Measurements from ENCODE around the gene LTA.
A peak's percentile ranks its signal among the peaks of the same experiment; 100 is the strongest.

The LTA gene

DNA sequence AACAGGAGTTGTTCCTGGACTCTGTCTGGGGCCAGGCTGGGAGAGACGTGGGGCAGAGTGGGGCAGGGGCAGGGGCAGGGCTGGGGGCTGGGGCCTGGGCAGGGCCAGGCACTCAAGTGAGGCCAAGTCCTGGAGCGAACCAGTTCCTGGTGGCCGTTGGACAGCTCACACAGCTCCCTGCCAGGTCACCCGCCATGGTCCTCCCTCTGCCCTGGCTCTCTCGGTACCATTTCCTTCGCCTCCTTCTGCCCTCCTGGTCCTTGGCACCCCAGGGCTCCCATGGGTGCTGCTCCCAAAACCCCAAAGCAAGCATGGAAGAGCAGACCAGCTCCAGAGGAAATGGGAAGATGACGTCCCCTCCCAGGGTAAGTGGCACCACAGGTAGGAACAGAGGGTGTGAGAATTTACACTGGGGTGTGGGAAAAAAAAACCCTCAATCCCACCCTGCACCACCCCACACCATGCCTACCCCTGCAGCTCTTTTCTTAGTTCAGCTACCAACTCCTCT lies 43.2 kb upstream of the LTA start, which contains the start of gene MCCD1 (continued):
- TF ChIP-seq ZBTB20 (tag by site-specific recombination; IDR thresholded peaks at IDR 0.05): 0 out of 2 replicates have a peak, but pooled peaks have one; percentile 9
- TF ChIP-seq GLIS1 (tag by site-specific recombination; IDR thresholded peaks at IDR 0.05): no peak
- peak; percentile 76 for TF ChIP-seq GLIS2 (tag by site-specific recombination; IDR thresholded peaks at IDR 0.05)
- TF ChIP-seq, protein P1, sequence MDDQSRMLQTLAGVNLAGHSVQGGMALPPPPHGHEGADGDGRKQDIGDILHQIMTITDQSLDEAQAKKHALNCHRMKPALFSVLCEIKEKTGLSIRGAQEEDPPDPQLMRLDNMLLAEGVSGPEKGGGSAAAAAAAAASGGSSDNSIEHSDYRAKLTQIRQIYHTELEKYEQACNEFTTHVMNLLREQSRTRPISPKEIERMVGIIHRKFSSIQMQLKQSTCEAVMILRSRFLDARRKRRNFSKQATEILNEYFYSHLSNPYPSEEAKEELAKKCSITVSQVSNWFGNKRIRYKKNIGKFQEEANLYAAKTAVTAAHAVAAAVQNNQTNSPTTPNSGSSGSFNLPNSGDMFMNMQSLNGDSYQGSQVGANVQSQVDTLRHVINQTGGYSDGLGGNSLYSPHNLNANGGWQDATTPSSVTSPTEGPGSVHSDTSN (CRISPR knock-in tag; IDR thresholded peaks at IDR 0.05): no peak
- TF ChIP-seq, protein P2, sequence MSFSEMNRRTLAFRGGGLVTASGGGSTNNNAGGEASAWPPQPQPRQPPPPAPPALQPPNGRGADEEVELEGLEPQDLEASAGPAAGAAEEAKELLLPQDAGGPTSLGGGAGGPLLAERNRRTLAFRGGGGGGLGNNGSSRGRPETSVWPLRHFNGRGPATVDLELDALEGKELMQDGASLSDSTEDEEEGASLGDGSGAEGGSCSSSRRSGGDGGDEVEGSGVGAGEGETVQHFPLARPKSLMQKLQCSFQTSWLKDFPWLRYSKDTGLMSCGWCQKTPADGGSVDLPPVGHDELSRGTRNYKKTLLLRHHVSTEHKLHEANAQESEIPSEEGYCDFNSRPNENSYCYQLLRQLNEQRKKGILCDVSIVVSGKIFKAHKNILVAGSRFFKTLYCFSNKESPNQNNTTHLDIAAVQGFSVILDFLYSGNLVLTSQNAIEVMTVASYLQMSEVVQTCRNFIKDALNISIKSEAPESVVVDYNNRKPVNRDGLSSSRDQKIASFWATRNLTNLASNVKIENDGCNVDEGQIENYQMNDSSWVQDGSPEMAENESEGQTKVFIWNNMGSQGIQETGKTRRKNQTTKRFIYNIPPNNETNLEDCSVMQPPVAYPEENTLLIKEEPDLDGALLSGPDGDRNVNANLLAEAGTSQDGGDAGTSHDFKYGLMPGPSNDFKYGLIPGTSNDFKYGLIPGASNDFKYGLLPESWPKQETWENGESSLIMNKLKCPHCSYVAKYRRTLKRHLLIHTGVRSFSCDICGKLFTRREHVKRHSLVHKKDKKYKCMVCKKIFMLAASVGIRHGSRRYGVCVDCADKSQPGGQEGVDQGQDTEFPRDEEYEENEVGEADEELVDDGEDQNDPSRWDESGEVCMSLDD (tag by site-specific recombination; IDR thresholded peaks at IDR 0.05): 0 out of 2 replicates have a peak, but pooled peaks have one; percentile 40
- no peak for TF ChIP-seq ZNF843 (tag by site-specific recombination; IDR thresholded peaks at IDR 0.05)
- no peak for TF ChIP-seq ZNF202 (tag by site-specific recombination; IDR thresholded peaks at IDR 0.05; ENCODE audit: borderline replicate concordance)
- TF ChIP-seq MZF1 (tag by site-specific recombination; IDR thresholded peaks at IDR 0.05; ENCODE audit: borderline replicate concordance): no peak
- TF ChIP-seq SCRT2 (tag by site-specific recombination; IDR thresholded peaks at IDR 0.05): 0 out of 2 replicates have a peak, but pooled peaks have one; percentile 46
- TF ChIP-seq KLF8 (tag by site-specific recombination; IDR thresholded peaks at IDR 0.05): no peak
- TF ChIP-seq ZNF239 (tag by site-specific recombination; IDR thresholded peaks at IDR 0.05): no peak
- TF ChIP-seq, protein P3, sequence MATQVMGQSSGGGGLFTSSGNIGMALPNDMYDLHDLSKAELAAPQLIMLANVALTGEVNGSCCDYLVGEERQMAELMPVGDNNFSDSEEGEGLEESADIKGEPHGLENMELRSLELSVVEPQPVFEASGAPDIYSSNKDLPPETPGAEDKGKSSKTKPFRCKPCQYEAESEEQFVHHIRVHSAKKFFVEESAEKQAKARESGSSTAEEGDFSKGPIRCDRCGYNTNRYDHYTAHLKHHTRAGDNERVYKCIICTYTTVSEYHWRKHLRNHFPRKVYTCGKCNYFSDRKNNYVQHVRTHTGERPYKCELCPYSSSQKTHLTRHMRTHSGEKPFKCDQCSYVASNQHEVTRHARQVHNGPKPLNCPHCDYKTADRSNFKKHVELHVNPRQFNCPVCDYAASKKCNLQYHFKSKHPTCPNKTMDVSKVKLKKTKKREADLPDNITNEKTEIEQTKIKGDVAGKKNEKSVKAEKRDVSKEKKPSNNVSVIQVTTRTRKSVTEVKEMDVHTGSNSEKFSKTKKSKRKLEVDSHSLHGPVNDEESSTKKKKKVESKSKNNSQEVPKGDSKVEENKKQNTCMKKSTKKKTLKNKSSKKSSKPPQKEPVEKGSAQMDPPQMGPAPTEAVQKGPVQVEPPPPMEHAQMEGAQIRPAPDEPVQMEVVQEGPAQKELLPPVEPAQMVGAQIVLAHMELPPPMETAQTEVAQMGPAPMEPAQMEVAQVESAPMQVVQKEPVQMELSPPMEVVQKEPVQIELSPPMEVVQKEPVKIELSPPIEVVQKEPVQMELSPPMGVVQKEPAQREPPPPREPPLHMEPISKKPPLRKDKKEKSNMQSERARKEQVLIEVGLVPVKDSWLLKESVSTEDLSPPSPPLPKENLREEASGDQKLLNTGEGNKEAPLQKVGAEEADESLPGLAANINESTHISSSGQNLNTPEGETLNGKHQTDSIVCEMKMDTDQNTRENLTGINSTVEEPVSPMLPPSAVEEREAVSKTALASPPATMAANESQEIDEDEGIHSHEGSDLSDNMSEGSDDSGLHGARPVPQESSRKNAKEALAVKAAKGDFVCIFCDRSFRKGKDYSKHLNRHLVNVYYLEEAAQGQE (tag by site-specific recombination; IDR thresholded peaks at IDR 0.05): peak; percentile 64
- TF ChIP-seq ZNF585B (tag by site-specific recombination; IDR thresholded peaks at IDR 0.05): 0 out of 2 replicates have a peak, but pooled peaks have one; percentile 17
- TF ChIP-seq, protein P4, sequence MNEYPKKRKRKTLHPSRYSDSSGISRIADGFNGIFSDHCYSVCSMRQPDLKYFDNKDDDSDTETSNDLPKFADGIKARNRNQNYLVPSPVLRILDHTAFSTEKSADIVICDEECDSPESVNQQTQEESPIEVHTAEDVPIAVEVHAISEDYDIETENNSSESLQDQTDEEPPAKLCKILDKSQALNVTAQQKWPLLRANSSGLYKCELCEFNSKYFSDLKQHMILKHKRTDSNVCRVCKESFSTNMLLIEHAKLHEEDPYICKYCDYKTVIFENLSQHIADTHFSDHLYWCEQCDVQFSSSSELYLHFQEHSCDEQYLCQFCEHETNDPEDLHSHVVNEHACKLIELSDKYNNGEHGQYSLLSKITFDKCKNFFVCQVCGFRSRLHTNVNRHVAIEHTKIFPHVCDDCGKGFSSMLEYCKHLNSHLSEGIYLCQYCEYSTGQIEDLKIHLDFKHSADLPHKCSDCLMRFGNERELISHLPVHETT (tag by site-specific recombination; IDR thresholded peaks at IDR 0.05): no peak
- TF ChIP-seq ZNF777 (tag by site-specific recombination; IDR thresholded peaks at IDR 0.05; ENCODE audit: borderline replicate concordance): no peak
- no peak for TF ChIP-seq REPIN1 (tag by site-specific recombination; IDR thresholded peaks at IDR 0.05; ENCODE audit: low read depth)
- no peak for TF ChIP-seq HOXC10 (CRISPR knock-in tag; IDR thresholded peaks at IDR 0.05)
- TF ChIP-seq MYNN (tag by site-specific recombination; IDR thresholded peaks at IDR 0.05; ENCODE audit: borderline replicate concordance): no peak
- TF ChIP-seq ZNF133 (tag by site-specific recombination; IDR thresholded peaks at IDR 0.05): no peak
- TF ChIP-seq, protein P5, sequence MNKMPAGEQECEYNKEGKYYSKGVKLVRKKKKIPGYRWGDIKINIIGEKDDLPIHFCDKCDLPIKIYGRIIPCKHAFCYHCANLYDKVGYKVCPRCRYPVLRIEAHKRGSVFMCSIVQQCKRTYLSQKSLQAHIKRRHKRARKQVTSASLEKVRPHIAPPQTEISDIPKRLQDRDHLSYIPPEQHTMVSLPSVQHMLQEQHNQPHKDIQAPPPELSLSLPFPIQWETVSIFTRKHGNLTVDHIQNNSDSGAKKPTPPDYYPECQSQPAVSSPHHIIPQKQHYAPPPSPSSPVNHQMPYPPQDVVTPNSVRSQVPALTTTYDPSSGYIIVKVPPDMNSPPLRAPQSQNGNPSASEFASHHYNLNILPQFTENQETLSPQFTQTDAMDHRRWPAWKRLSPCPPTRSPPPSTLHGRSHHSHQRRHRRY (tag by site-specific recombination; IDR thresholded peaks at IDR 0.05): no peak
- TF ChIP-seq ZNF558 (tag by site-specific recombination; IDR thresholded peaks at IDR 0.05): no peak
- TF ChIP-seq ZNF600 (tag by site-specific recombination; IDR thresholded peaks at IDR 0.05): peak; percentile 16; the same call in 1 of the 2 replicates
- no peak for TF ChIP-seq KLF7 (tag by site-specific recombination; IDR thresholded peaks at IDR 0.05; ENCODE audit: borderline replicate concordance)
- TF ChIP-seq, protein P6, sequence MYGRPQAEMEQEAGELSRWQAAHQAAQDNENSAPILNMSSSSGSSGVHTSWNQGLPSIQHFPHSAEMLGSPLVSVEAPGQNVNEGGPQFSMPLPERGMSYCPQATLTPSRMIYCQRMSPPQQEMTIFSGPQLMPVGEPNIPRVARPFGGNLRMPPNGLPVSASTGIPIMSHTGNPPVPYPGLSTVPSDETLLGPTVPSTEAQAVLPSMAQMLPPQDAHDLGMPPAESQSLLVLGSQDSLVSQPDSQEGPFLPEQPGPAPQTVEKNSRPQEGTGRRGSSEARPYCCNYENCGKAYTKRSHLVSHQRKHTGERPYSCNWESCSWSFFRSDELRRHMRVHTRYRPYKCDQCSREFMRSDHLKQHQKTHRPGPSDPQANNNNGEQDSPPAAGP (tag by site-specific recombination; IDR thresholded peaks at IDR 0.05): 0 out of 2 replicates have a peak, but pooled peaks have one; percentile 37
- no peak for TF ChIP-seq SP2 (tag by site-specific recombination; IDR thresholded peaks at IDR 0.05)
- peak; percentile 52; the same call in 1 of the 2 replicates for TF ChIP-seq KLF1 (tag by site-specific recombination; IDR thresholded peaks at IDR 0.05)
- TF ChIP-seq ZNF654 (tag by site-specific recombination; IDR thresholded peaks at IDR 0.05; ENCODE audit: low read depth): no peak
- peak; percentile 8; the same call in 1 of the 2 replicates for TF ChIP-seq ZNF341 (tag by site-specific recombination; IDR thresholded peaks at IDR 0.05; ENCODE audit: low read depth)
- TF ChIP-seq ZEB2 (tag by site-specific recombination; IDR thresholded peaks at IDR 0.05): no peak
- no peak for TF ChIP-seq ZNF544 (tag by site-specific recombination; IDR thresholded peaks at IDR 0.05)
